WTC11 (cell line): ENCODE measurements around the gene MRO. TPM values are rescaled to one million over a fixed set of nuclear protein-coding genes. Genes with fewer than 3 reads are reported as not detected.

Source experiments
- total RNA-seq: library from RNA; stranded (reverse); gene quantifications from 3 replicates; pipeline ENCODE4 v1.2.3, GENCODE V29; 2021

Gene MRO
- total RNA-seq, 1 experiment from 2014 or later = 2.1 TPM

Other genes starting within 250 kb of the MRO start
- gene ME2, start 59.1 kb upstream of the MRO start, total RNA-seq = 51.9 to 57.0 TPM (median 53.5 TPM) in 3 replicates
- gene ELAC1, start 148.0 kb upstream of the MRO start, total RNA-seq = 3.9 to 4.3 TPM (median 4.0 TPM) in 3 replicates
- gene SMAD4, start 210.2 kb upstream of the MRO start, total RNA-seq = 105 to 107 TPM (median 107 TPM) in 3 replicates